ENCODE data around the gene ASB2. TPM values are rescaled to one million over a fixed set of nuclear protein-coding genes. Genes with fewer than 3 reads are reported as not detected.

ASB2 gene
- polyA plus RNA-seq, 1 donor from 2014 or later: 0.26 TPM

DNA sequence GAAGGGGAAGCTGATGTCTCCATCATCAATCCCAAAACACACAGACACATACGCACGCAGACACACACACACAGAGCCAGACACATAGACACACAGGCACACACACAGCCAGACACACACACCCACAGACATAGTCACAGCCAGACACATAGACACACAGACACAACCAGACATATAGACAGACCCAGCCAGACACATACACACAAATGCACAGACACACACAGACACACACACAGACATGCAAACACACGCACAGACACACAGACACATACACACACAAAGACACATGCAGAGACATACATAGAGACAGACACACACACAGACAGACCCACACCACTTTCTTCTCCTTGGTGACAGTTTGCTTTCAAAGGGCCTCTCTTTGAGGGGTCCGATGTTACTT lies 27.0 kb upstream of the ASB2 start:
- no peak overlapping the region for H3K4me2 ChIP-seq (ENCODE audit: low read length)
- H3K9me2 ChIP-seq (ENCODE audit: insufficient read depth, low read length): no peaks in the 10 kb centered on the region
- no peak overlapping the region for H3K9ac ChIP-seq (ENCODE audit: low read length)

GRCh38 chr14:94001501-94002396 lies 25.4 kb upstream of the ASB2 start:
- H3F3A ChIP-seq (ENCODE audit: insufficient read depth, low read length, poor library complexity, severe bottlenecking): no peaks in the 10 kb centered on the region
- TF ChIP-seq POLR2AphosphoS5 (IDR thresholded peaks at IDR 0.05): no peak
- peak; percentile 77 for TF ChIP-seq RAD21 (conservative IDR thresholded peaks at IDR 0.05)
- TF ChIP-seq EP300 (conservative IDR thresholded peaks at IDR 0.05; ENCODE audit: poor library complexity, severe bottlenecking): no peak
- peak; percentile 78 for TF ChIP-seq SMC3 (conservative IDR thresholded peaks at IDR 0.05; ENCODE audit: poor library complexity)
- peak; percentile 86 for TF ChIP-seq CTCF (IDR thresholded peaks at IDR 0.05; ENCODE audit: poor library complexity, severe bottlenecking)
- no peak for TF ChIP-seq EZH2 (IDR thresholded peaks at IDR 0.05; ENCODE audit: borderline replicate concordance, insufficient read depth, low read length, poor library complexity, severe bottlenecking)
- no peak overlapping the region for H3K27ac ChIP-seq (ENCODE audit: low read length)
- H3K9ac ChIP-seq (ENCODE audit: low read length): no peak overlapping the region
- no peaks in the 10 kb centered on the region for H3K9me3 ChIP-seq (ENCODE audit: low read length)
- no peak overlapping the region for H3K4me2 ChIP-seq (ENCODE audit: low read length)
- no peak overlapping the region for H2AFZ ChIP-seq (ENCODE audit: low read depth, low read length)
- no peaks in the 10 kb centered on the region for H3K9me2 ChIP-seq (ENCODE audit: insufficient read depth, low read length)
- H4K20me1 ChIP-seq (ENCODE audit: insufficient read depth): no peaks in the 10 kb centered on the region
- no peaks in the 10 kb centered on the region for H3K27me3 ChIP-seq (ENCODE audit: insufficient read depth, low read depth, low read length)
- no peak overlapping the region for H3K4me3 ChIP-seq (ENCODE audit: low read length)
- no peaks in the 10 kb centered on the region for H3K36me3 ChIP-seq (ENCODE audit: insufficient read depth, low read length)
- H3K79me2 ChIP-seq (replicated peaks; ENCODE audit: insufficient read depth, low read length): no peaks in the 10 kb centered on the region

More for the DNA sequence above, 27.0 kb upstream of the ASB2 start:
- H3K4me3 ChIP-seq (ENCODE audit: low read length): no peak overlapping the region
- H3K27me3 ChIP-seq (ENCODE audit: insufficient read depth, low read depth, low read length): no peaks in the 10 kb centered on the region
- H3K9me3 ChIP-seq (ENCODE audit: low read length): no peaks in the 10 kb centered on the region
- H3K27ac ChIP-seq (ENCODE audit: low read length): no peak overlapping the region
- no peaks in the 10 kb centered on the region for H3F3A ChIP-seq (ENCODE audit: insufficient read depth, low read length, poor library complexity, severe bottlenecking)
- no peaks in the 10 kb centered on the region for H3K36me3 ChIP-seq (ENCODE audit: insufficient read depth, low read length)
- H3K79me2 ChIP-seq (replicated peaks; ENCODE audit: insufficient read depth, low read length): no peaks in the 10 kb centered on the region
- H2AFZ ChIP-seq (ENCODE audit: low read depth, low read length): no peak overlapping the region
- no peaks in the 10 kb centered on the region for H4K20me1 ChIP-seq (ENCODE audit: insufficient read depth)
- TF ChIP-seq RAD21 (conservative IDR thresholded peaks at IDR 0.05) (no peak), MXI1 (conservative IDR thresholded peaks at IDR 0.05; ENCODE audit: poor library complexity, severe bottlenecking) (no peak), TAF1 (IDR thresholded peaks at IDR 0.05; ENCODE audit: low read depth) (no peak), POLR2AphosphoS5 (IDR thresholded peaks at IDR 0.05) (no peak), SMC3 (conservative IDR thresholded peaks at IDR 0.05; ENCODE audit: poor library complexity) (no peak), EP300 (conservative IDR thresholded peaks at IDR 0.05; ENCODE audit: poor library complexity, severe bottlenecking) (no peak), CTCF (IDR thresholded peaks at IDR 0.05; ENCODE audit: poor library complexity, severe bottlenecking) (no peak), EZH2 (IDR thresholded peaks at IDR 0.05; ENCODE audit: borderline replicate concordance, insufficient read depth, low read length, poor library complexity, severe bottlenecking) (no peak)
- TF ChIP-seq, protein P1, sequence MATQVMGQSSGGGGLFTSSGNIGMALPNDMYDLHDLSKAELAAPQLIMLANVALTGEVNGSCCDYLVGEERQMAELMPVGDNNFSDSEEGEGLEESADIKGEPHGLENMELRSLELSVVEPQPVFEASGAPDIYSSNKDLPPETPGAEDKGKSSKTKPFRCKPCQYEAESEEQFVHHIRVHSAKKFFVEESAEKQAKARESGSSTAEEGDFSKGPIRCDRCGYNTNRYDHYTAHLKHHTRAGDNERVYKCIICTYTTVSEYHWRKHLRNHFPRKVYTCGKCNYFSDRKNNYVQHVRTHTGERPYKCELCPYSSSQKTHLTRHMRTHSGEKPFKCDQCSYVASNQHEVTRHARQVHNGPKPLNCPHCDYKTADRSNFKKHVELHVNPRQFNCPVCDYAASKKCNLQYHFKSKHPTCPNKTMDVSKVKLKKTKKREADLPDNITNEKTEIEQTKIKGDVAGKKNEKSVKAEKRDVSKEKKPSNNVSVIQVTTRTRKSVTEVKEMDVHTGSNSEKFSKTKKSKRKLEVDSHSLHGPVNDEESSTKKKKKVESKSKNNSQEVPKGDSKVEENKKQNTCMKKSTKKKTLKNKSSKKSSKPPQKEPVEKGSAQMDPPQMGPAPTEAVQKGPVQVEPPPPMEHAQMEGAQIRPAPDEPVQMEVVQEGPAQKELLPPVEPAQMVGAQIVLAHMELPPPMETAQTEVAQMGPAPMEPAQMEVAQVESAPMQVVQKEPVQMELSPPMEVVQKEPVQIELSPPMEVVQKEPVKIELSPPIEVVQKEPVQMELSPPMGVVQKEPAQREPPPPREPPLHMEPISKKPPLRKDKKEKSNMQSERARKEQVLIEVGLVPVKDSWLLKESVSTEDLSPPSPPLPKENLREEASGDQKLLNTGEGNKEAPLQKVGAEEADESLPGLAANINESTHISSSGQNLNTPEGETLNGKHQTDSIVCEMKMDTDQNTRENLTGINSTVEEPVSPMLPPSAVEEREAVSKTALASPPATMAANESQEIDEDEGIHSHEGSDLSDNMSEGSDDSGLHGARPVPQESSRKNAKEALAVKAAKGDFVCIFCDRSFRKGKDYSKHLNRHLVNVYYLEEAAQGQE (IDR thresholded peaks at IDR 0.05; ENCODE audit: borderline replicate concordance): no peak
